ENCODE measurements around the gene KDM4B. TPM values are rescaled to one million over a fixed set of nuclear protein-coding genes. Genes with fewer than 3 reads are reported as not detected.

The KDM4B gene
- total RNA-seq, 4 donors from 2014 or later: 14.0 to 39.9 (median 19.5) TPM

DNA sequence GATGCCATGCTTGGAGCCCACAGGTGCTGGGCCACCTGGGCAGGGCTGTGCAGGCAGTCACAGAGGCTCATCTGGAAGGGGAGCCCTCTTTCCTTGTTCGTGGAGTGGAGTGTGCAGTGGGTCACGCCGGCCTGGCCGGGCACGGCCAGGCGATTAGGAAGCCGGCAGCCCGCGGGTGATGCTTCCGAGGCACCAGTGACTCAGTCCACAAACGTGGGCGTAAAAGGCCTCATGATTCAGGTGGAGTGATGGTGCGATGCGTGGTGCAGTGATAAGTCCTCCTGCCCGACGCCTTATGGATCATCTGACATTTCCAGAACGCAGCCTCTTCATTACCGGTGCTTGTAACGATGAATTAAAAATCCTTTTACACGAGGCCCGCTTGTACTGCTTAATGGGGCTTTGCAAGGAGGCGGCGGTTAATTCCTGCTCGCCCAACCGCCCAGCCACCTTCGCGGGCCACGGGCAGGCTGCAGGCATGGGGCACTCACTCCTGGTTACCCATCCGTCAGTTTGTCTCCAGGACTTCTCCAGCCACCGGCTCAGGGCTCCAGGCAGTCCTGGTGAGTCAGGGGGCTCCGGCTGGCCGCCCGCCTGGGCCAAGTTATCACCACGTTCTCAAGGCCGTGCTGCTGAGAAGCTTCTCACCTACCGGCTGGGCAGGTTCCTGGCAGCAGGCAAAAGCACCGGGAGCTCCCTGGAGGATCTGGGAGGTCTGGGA is 172.4 kb downstream of the KDM4B start:
- WGBS, 2 donors: 79 to 86% methylated on average over 17 to 27 of the region's 37 CpGs
- peaks cover 0 to 4% (median 0%) of the 10 kb centered on the region in 3 donors for H3K4me1 ChIP-seq
- H3K9me3 ChIP-seq: no peaks in the 10 kb centered on the region
- no peak overlapping the region for H3K4me3 ChIP-seq
- H3K36me3 ChIP-seq: peaks cover 42 to 100% (median 50%) of the 10 kb centered on the region in 3 donors
- intact Hi-C loops (cut with DNase I): no loop called here
- no peak for DNase-seq
- H3K27ac ChIP-seq: no peak overlapping the region
- no peak for TF ChIP-seq POLR2A (IDR thresholded peaks at IDR 0.05)
- TF ChIP-seq, protein P1, sequence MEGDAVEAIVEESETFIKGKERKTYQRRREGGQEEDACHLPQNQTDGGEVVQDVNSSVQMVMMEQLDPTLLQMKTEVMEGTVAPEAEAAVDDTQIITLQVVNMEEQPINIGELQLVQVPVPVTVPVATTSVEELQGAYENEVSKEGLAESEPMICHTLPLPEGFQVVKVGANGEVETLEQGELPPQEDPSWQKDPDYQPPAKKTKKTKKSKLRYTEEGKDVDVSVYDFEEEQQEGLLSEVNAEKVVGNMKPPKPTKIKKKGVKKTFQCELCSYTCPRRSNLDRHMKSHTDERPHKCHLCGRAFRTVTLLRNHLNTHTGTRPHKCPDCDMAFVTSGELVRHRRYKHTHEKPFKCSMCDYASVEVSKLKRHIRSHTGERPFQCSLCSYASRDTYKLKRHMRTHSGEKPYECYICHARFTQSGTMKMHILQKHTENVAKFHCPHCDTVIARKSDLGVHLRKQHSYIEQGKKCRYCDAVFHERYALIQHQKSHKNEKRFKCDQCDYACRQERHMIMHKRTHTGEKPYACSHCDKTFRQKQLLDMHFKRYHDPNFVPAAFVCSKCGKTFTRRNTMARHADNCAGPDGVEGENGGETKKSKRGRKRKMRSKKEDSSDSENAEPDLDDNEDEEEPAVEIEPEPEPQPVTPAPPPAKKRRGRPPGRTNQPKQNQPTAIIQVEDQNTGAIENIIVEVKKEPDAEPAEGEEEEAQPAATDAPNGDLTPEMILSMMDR (IDR thresholded peaks at IDR 0.05): no peak
- H3K27me3 ChIP-seq: no peaks in the 10 kb centered on the region

DNA sequence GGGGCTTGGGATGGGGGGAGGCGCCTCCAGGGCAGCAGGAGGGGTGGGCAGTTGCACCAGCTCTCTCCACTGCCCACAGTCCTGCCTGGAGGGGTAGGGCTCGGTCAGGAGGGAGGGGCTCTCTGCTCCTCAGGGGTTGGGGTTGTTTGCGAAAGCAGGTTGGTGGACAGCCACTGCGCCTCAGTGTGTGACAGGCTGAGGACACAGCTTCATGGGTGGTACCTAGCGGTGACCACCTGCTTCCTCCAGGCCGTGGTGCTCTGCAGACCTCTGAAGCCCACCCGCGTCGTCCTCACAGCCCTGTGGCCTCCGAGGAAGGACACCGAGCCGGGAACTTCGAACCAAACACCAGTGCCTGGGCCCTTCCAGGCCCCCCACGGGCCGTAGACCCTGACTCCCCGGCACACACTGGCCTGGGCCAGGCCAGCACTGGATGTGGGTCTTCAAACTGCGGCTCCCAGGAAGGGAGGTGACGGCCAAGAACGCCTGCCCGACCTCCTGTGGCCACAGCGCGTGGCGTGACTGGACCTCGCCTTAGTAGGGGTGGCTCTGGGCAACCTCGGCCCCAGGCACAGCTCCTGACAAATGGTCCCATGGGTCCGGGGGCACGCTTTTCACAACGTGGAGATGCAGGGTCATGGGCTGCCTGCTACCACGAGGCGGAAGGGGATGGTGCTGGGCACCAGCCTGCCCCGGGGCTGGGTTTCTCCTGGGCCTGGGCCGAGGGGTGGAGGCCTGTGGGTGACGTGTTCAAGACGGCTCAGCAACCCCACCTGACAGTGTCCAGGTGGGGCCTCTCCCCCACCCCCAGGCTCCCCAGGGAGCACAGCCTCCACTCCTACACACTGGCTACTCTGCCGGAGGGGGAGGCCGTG is 173.2 kb downstream of the KDM4B start:
- WGBS, 2 donors: 89 to 93% methylated on average over 5 to 11 of the region's 36 CpGs
- H3K27me3 ChIP-seq: no peaks in the 10 kb centered on the region
- peaks cover 0 to 4% (median 0%) of the 10 kb centered on the region in 3 donors for H3K4me1 ChIP-seq
- H3K9me3 ChIP-seq: no peaks in the 10 kb centered on the region
- intact Hi-C loops (cut with DNase I): no loop called here
- peaks cover 39 to 99% (median 47%) of the 10 kb centered on the region in 3 donors for H3K36me3 ChIP-seq
- no peak overlapping the region for H3K27ac ChIP-seq
- DNase-seq: no peak
- no peak for TF ChIP-seq POLR2A (IDR thresholded peaks at IDR 0.05)
- TF ChIP-seq, protein P1 (IDR thresholded peaks at IDR 0.05): no peak
- H3K4me3 ChIP-seq: no peak overlapping the region

DNA sequence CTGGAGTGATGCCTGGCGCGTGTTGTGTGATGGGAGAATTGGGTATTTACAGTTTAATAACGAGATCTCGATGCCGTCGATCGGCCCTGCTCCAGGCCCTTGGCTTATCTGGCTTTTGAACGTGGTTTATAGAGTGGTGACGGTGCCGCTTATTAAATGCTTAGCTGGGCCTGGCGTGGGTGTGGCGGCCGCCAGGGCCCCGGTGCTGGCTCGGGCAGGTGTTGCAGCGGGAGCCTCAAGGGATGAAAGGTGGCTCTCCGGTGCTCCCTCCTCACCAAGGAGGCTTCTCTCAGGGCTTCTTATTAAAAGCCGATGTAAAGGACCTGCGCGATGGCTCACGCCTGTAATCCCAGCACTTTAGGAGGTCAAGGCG is 173.8 kb downstream of the KDM4B start:
- 86 to 100% methylated on average over 2 to 4 of the region's 22 CpGs for WGBS, 2 donors
- TF ChIP-seq POLR2A (IDR thresholded peaks at IDR 0.05): no peak
- TF ChIP-seq, protein P1 (IDR thresholded peaks at IDR 0.05): no peak
- Histone ChIP-seq H3K4me3 (no peak overlapping the region), H3K4me1 (peaks cover 0 to 10% (median 0%) of the 10 kb centered on the region in 3 donors), H3K27ac (no peak overlapping the region), H3K36me3 (peaks cover 33 to 99% (median 40%) of the 10 kb centered on the region in 3 donors), H3K9me3 (no peaks in the 10 kb centered on the region), H3K27me3 (no peaks in the 10 kb centered on the region)
- no peak for DNase-seq
- intact Hi-C loops (cut with DNase I): no loop called here

DNA sequence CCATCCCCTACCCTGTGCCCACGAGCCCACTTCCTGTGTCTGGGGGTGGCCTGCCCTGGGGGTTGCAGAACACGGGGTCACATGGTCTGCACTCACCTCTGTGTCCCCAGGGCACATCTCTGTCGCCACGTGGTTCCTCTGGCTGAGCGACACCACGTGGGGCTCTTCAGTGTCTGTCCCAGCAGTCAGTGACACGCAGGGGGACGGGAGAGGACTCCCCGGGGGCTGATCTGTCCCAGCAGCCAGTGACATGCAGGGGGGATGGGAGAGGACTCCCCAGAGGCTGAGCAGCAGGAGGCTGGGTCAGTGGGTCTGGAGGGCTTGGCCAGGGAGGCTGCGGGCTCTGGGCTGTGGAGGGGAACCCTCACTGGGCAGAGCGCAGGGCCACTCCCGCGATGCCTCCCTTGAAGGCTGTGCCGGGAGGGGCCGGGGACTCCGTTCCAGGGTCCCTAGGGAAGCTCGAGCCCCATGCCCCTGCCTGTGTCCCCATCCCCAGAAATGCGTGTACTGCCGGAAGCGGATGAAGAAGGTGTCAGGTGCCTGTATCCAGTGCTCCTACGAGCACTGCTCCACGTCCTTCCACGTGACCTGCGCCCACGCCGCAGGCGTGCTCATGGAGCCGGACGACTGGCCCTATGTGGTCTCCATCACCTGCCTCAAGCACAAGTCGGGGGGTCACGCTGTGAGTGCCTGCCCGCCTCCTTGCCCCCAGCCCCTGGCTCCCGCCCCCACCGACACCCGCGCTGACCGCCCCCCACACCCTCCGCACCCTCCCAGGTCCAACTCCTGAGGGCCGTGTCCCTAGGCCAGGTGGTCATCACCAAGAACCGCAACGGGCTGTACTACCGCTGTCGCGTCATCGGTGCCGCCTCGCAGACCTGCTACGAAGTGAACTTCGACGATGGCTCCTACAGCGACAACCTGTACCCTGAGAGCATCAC is 174.8 kb downstream of the KDM4B start:
- no peaks in the 10 kb centered on the region for H3K9me3 ChIP-seq
- no peak overlapping the region for H3K4me3 ChIP-seq
- H3K27me3 ChIP-seq: no peaks in the 10 kb centered on the region
- 68 to 83% methylated on average over 5 to 12 of the region's 51 CpGs for WGBS, 2 donors
- intact Hi-C loops (cut with DNase I): no loop called here
- H3K4me1 ChIP-seq: peaks cover 0 to 21% (median 0%) of the 10 kb centered on the region in 3 donors
- H3K36me3 ChIP-seq: peaks cover 34 to 99% (median 35%) of the 10 kb centered on the region in 3 donors
- DNase-seq: no peak
- TF ChIP-seq, protein P1 (IDR thresholded peaks at IDR 0.05): no peak
- no peak for TF ChIP-seq POLR2A (IDR thresholded peaks at IDR 0.05)
- no peak overlapping the region for H3K27ac ChIP-seq
